ENCODE data around the gene KIAA0232.

KIAA0232 gene

DNA sequence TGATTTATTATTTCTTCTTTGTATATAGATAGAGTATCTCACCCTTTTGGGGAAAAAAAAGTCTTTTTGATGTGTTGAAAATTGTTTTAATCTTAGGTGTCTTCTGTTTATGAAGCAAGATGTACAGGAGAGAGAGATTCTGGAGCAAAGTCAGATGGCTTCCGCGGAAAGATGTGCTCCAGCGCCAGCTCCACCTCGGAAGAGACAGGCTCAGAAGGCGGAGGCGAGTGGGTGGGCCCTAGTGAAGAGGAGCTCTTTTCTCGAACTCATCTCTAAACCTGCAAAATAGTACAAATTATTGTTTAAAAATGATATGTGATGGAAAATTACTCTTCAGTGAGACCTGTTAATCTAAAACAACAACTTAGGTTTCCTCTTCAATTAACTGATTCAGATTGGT lies 98.2 kb downstream of the KIAA0232 start:
- Histone ChIP-seq H3K4me2 (ENCODE audit: low read length) (no peak overlapping the region), H3K9me3 (ENCODE audit: control insufficient read depth, insufficient read depth, low read length) (no peaks in the 10 kb centered on the region), H3K27ac (ENCODE audit: low read depth, low read length) (no peak overlapping the region), H3F3A (ENCODE audit: control insufficient read depth, insufficient read depth) (0 out of 2 replicates have a peak, but pooled peaks cover 8% of the 10 kb centered on the region), H3K36me3 (ENCODE audit: control insufficient read depth, low read length) (peaks cover 37% of the 10 kb centered on the region), H3K27me3 (ENCODE audit: control insufficient read depth, low read length) (no peaks in the 10 kb centered on the region), H3K4me1 (ENCODE audit: control insufficient read depth, low read length) (no peaks in the 10 kb centered on the region), H3K4me3 (ENCODE audit: low read length) (no peak overlapping the region), H3K79me2 (ENCODE audit: control insufficient read depth, low read length) (no peaks in the 10 kb centered on the region), H3K9me2 (replicated peaks; ENCODE audit: control insufficient read depth, low read length) (no peaks in the 10 kb centered on the region), H4K20me1 (ENCODE audit: control insufficient read depth, insufficient read depth, low read depth, low read length) (no peaks in the 10 kb centered on the region)
- TF ChIP-seq, protein P1, sequence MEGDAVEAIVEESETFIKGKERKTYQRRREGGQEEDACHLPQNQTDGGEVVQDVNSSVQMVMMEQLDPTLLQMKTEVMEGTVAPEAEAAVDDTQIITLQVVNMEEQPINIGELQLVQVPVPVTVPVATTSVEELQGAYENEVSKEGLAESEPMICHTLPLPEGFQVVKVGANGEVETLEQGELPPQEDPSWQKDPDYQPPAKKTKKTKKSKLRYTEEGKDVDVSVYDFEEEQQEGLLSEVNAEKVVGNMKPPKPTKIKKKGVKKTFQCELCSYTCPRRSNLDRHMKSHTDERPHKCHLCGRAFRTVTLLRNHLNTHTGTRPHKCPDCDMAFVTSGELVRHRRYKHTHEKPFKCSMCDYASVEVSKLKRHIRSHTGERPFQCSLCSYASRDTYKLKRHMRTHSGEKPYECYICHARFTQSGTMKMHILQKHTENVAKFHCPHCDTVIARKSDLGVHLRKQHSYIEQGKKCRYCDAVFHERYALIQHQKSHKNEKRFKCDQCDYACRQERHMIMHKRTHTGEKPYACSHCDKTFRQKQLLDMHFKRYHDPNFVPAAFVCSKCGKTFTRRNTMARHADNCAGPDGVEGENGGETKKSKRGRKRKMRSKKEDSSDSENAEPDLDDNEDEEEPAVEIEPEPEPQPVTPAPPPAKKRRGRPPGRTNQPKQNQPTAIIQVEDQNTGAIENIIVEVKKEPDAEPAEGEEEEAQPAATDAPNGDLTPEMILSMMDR (IDR thresholded peaks at IDR 0.05; ENCODE audit: low read depth, low read length, poor library complexity, severe bottlenecking): no peak
- no peak for TF ChIP-seq EZH2phosphoT487 (IDR thresholded peaks at IDR 0.05; ENCODE audit: borderline replicate concordance, low read length)

DNA sequence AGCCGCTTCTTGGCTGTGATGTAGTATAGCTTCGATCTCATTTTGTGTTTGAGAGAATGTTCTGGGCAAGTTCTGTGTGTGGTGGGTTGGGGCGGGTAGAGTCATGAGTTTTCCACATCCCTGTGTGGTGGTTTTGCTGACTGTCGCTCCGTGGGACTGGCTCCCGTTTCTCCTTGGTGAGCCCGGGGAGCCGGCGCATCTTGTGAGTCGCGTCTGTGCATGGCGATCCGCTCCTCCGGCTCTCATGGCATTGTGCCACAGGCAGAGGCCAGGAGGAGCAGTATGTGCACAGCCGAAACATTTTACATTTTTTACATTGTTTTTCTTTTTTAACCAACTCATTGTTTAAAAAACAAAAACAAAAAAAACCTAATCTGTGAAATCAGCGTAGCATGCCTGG lies 99.4 kb downstream of the KIAA0232 start:
- Histone ChIP-seq H3K4me1 (ENCODE audit: control insufficient read depth, low read length) (no peaks in the 10 kb centered on the region), H3K9me3 (ENCODE audit: control insufficient read depth, insufficient read depth, low read length) (no peaks in the 10 kb centered on the region), H3K27ac (ENCODE audit: low read depth, low read length) (no peak overlapping the region), H3F3A (ENCODE audit: control insufficient read depth, insufficient read depth) (0 out of 2 replicates have a peak, but pooled peaks cover 8% of the 10 kb centered on the region), H3K9me2 (replicated peaks; ENCODE audit: control insufficient read depth, low read length) (no peaks in the 10 kb centered on the region), H3K36me3 (ENCODE audit: control insufficient read depth, low read length) (peaks cover 25% of the 10 kb centered on the region; the same call in 1 of the 2 replicates), H3K79me2 (ENCODE audit: control insufficient read depth, low read length) (no peaks in the 10 kb centered on the region), H3K4me3 (ENCODE audit: low read length) (no peak overlapping the region), H3K27me3 (ENCODE audit: control insufficient read depth, low read length) (no peaks in the 10 kb centered on the region), H3K4me2 (ENCODE audit: low read length) (no peak overlapping the region), H4K20me1 (ENCODE audit: control insufficient read depth, insufficient read depth, low read depth, low read length) (no peaks in the 10 kb centered on the region)
- TF ChIP-seq, protein P1 (IDR thresholded peaks at IDR 0.05; ENCODE audit: low read depth, low read length, poor library complexity, severe bottlenecking): no peak
- no peak for TF ChIP-seq EZH2phosphoT487 (IDR thresholded peaks at IDR 0.05; ENCODE audit: borderline replicate concordance, low read length)

DNA sequence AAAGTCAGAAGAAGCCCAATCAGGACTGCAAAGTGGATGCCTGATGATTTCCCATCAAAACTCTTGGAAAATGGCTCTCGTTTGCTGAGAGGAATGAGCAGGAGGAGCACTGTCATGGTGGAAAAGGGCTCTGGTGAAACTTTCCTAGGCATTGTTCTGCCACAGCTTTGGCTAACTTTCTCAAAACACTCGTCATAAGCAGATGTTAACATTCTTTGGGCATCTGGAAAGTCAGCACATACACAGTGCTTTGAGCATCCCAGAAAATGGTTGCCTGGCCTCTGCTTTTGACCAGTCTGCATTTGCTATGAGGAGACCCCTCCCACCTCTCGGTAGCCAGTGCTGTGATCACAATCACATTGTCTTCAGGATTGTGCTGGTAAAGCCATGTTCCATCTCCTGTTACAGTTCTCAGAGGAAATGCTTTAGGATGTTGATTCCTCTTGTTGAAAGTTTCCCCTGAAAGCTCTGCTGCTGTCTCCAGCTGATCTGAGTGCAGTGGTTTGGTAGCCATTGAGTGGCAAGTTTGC lies 101.9 kb downstream of the KIAA0232 start:
- H3K4me2 ChIP-seq (ENCODE audit: low read length): no peak overlapping the region
- no peaks in the 10 kb centered on the region for H3K79me2 ChIP-seq (ENCODE audit: control insufficient read depth, low read length)
- TF ChIP-seq, protein P1 (IDR thresholded peaks at IDR 0.05; ENCODE audit: low read depth, low read length, poor library complexity, severe bottlenecking): no peak
- TF ChIP-seq EZH2phosphoT487 (IDR thresholded peaks at IDR 0.05; ENCODE audit: borderline replicate concordance, low read length): no peak
- no peak overlapping the region for H3K27ac ChIP-seq (ENCODE audit: low read depth, low read length)
- no peaks in the 10 kb centered on the region for H3K9me3 ChIP-seq (ENCODE audit: control insufficient read depth, insufficient read depth, low read length)
- H3K4me1 ChIP-seq (ENCODE audit: control insufficient read depth, low read length): peaks cover 9% of the 10 kb centered on the region
- H3K36me3 ChIP-seq (ENCODE audit: control insufficient read depth, low read length): peaks cover 10% of the 10 kb centered on the region; the same call in 1 of the 2 replicates
- H3K27me3 ChIP-seq (ENCODE audit: control insufficient read depth, low read length): no peaks in the 10 kb centered on the region
- H4K20me1 ChIP-seq (ENCODE audit: control insufficient read depth, insufficient read depth, low read depth, low read length): no peaks in the 10 kb centered on the region
- no peak overlapping the region for H3K4me3 ChIP-seq (ENCODE audit: low read length)
- H3F3A ChIP-seq (ENCODE audit: control insufficient read depth, insufficient read depth): 0 out of 2 replicates have a peak, but pooled peaks cover 8% of the 10 kb centered on the region
- no peaks in the 10 kb centered on the region for H3K9me2 ChIP-seq (replicated peaks; ENCODE audit: control insufficient read depth, low read length)
